GM12873 (cell line): ENCODE results near the gene TMOD3.

Experiments used
- CTCF ChIP-seq: IDR thresholded peaks from 2 replicates; pipeline ENCODE4 v1.5.1; 2012; ENCODE audit warnings: low read depth, mild to moderate bottlenecking, moderate library complexity, low read length, control low read depth; ENCODE audit not compliant: insufficient read depth; ENCODE audit errors: missing control alignments

Gene TMOD3

GRCh38 chr15:51796847-51797401, 32.5 kb upstream of the TMOD3 start:
- TF ChIP-seq CTCF: no peak

- no peak for TF ChIP-seq CTCF
Observed at GRCh38 chr15:51798281-51798680, 31.2 kb upstream of the TMOD3 start.

GRCh38 chr15:51799282-51800252, 29.9 kb upstream of the TMOD3 start:
- no peak for TF ChIP-seq CTCF

- TF ChIP-seq CTCF: peak; percentile 71
Observed at GRCh38 chr15:51801391-51801835, 28.0 kb upstream of the TMOD3 start.

GRCh38 chr15:51802593-51802992, 26.9 kb upstream of the TMOD3 start:
- no peak for TF ChIP-seq CTCF

- no peak for TF ChIP-seq CTCF
Observed at GRCh38 chr15:51803965-51804364, 25.5 kb upstream of the TMOD3 start.

GRCh38 chr15:51806123-51806522, 23.3 kb upstream of the TMOD3 start:
- TF ChIP-seq CTCF: no peak
